NCI-H146 (cell line): ENCODE results near the gene MGRN1.

Experiments
- DNase-seq: peaks from one replicate; lab custom pipeline; 2025; lab: John Stamatoyannopoulos, UW

Gene MGRN1

GRCh38 chr16:4687946-4688673 lies 63.5 kb downstream of the MGRN1 start:
- DNase-seq, result no peak

DNA sequence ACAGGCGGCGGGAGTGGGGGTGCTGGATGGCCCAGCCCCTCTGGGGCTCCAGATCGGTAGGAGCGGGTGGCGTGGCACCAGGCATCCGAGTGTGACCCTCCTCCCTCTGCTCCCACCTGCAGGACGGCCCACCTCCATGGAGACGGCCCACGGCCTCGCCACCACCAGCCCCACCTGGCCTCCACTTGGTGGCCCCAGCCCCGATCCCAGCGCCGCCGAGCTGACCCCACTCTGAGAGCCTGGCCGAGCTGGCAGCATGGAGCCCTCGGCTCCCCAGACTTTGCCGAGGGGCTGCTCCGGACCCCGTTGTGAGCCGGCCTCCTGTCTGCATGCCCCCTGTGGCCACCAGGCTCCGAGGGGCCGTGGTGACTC lies 64.0 kb downstream of the MGRN1 start:
- no peak for DNase-seq

DNA sequence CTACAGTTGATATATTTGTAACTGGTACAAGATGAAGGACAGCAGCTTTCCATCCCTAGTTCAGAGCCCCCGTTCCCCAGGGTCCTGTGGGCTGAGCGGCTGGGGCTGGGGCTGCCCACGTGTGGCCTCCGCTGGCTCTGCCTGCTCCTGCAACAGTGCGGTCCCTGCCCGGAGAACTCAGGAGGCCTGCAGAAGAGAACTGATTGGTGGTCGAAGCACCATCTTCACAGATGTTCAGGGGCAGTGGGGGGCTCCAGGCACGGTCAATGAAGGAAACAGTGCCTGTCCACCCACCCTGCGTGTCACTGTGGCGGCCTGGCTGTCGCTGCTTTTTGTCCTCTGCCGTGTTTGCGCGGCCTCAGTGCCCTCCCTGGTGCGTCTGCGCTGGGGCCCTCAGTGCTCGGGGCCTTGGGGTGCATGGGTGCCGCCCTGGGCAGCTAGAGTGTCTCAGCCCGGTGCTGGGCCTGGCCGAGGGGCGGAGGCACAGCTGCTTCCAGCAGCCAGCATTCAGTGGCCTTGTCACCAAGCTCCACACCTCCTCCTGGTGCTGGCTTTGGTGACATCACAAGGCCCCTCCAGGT lies 64.6 kb downstream of the MGRN1 start:
- no peak for DNase-seq

GRCh38 chr16:4689864-4690704 lies 65.5 kb downstream of the MGRN1 start:
- DNase-seq, result no peak

DNA sequence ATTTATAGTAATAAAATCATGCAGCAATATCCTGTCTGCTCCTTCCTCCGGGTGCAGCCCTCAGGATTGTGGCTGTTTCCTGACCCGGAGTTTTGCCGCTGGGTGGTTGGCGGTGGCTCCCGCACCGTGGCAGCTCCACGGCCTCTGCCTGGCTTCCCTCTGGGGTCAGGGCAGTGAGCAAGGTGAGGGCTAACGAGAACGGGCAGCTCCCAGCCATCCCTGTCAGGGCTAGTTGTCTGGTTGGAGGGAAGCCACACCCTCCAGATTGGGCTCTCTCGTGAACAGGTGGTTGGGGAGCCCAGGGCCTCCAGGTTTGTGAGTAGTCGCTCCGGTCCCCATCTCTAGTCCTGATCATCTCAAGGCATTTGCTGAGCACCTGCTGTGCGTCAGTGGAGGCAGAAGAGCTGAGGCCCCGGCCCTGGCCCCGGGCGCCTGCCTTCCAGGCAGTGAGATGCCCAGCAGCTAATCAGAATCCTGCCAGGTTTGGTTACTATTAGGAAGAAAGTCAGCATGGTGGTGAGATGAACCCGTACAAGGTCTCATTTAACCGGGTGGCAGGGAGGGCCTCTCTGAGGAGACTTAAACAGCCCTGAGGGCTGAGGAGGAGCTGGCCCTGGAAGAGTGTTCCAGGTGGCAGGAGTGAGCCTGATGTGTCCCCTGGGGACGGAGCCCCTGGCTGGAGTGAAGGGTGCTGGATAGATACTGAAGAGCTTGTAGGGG lies 66.5 kb downstream of the MGRN1 start:
- no peak for DNase-seq

GRCh38 chr16:4691666-4692412 lies 67.2 kb downstream of the MGRN1 start:
- no peak for DNase-seq

DNA sequence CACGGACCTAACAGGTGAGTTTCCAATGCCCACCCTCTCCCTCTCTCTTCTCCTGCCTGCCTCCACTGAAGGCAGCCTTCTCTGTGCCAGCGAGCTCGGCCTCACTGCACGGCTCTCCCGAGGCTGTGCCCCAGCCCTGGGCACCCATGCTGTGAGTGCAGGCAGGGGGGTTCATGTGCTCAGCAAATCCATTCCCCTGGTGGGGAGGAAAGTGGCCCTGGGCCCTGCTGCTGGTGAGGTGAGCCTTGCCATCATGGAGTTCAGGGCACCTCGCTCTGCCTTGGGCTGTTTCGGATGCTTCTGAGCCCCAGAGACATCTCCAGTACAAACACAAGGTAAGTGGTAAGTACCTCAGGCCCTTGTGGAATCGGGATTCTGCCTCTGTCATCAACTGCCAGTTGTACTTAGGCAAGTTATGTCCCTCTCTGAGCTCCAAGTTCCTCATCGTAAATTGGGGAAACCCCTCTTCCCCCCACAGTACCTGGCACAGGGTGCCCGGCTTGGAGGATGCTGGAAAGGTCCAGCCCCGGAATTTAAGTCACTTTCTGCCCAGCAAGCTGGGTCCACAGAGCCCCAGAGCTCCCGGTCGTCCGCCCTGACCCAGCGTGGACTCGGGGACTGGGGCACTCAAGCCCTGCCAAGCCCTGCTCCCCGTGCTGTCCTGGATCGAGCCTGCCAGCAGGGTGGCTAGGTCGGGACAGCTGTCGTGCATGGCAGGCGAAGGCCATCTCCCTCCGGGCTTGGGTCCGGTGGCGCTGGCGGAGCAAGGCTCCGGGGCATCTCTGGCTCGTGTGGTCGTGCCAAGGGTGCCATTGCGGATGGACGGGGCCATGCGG lies 68.1 kb downstream of the MGRN1 start:
- no peak for DNase-seq

DNA sequence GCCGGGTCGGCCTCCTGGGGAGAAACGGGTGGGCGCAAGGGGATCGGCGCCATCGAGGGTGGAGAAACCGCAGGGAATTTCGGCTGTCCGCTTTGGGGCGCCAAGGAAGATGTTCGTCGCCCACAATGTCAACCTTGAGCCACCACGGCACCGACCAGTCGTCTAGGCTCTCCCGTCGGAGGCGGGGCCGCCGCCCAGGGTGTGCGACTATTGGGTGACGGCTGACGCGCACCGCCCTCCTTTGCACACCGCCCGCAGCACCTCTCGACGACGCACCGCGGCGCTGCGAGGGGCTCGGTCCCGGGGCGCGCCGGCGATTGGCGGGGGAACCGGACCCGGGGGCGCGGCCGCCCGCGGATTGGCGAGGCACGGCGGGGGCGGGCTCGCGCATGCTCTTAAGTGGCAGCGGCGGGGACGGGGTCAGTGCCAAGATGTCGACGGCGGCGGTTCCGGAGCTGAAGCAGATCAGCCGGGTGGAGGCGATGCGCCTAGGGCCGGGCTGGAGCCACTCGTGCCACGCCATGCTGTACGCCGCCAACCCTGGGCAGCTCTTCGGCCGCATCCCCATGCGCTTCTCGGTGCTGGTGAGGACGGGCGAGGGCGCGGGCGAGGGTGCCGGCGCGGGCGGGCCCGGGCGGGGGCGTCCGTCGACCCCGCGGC lies 68.8 kb downstream of the MGRN1 start, which contains the start of gene NUDT16L1:
TSS of gene NUDT16L1 (plus strand) at position 267 of the 660 bp plus-strand sequence. CDS start at position 432, 165 bp downstream.
- peak; percentile 97 for DNase-seq

GRCh38 chr16:4693956-4694641 lies 69.5 kb downstream of the MGRN1 start:
- peak; percentile 59 for DNase-seq

DNA sequence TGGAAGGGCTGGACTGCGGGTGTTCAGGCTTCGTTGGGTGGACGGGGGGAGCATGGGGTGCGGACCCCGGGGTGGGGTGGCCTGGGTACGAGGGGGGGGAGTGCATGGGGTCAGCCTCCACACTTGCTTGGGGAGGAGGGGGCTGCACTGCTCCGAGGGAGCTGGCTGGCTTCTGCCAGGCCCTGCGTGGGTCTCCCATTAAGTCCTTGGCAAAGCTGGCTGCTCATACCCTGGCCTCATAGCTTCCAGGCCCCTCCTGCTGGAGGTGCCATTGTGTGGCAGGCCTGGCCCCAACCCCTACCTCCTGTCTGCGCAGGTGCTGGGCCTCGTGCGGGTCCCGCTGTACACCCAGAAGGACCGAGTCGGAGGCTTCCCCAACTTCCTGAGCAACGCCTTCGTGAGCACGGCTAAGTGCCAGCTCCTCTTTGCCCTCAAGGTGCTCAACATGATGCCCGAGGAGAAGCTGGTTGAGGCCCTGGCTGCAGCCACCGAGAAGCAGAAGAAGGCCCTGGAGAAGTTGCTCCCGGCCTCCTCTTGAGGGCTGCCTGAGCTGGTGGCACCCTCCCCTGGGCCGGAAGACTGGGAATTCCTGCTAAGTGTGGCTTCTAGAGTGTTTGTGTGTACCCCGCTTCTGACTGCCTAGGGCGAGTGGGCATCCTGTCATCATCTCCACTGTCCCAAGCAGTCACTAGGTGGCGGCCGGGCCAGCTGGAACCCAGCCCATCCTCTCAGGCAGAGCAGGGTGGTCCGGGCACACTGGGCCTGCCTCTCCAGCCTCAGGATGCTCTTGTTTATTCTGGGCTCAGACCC lies 70.2 kb downstream of the MGRN1 start:
- DNase-seq, result no peak

- no peak for DNase-seq
These were observed 71.0 kb downstream of the MGRN1 start for GRCh38 chr16:4695473-4696171.

DNA sequence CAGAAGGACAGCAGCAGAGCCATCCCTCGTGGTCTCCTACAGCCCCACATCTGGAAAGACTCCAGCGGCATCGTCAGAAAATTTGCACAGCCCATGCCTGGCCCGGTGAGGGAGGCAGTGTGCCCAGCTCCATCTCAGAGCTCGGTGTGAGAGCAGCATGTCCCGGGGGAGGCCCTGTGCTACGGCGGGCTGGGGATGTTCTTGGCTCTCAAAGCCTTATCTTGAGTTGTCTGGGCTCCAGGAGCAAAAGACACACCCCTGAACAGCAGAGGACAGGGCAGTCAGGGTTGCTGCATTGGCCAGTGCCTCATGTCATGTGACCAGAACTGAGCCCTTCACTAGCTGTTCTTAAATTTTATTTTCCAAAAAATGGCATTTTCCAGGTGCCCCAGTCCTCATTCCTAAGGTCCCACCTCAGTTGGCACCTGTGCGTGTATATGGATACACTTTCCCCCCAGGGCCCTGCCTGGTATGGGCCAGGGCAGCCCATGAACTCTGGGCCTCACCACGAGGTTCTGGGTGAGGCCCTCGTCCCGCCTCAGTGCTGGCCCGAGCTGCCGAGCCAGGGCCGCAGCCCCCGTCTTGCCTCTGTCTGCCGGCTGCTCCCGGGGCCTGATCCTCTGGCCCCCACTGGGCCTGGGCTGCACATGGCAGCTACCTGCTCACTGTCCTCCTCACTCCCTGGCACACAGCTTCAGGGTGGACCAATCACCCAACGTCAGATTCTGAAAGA lies 71.7 kb downstream of the MGRN1 start:
- no peak for DNase-seq

GRCh38 chr16:4696905-4697847 lies 72.5 kb downstream of the MGRN1 start:
- no peak for DNase-seq

GRCh38 chr16:4697848-4698291 lies 73.2 kb downstream of the MGRN1 start:
- no peak for DNase-seq

DNA sequence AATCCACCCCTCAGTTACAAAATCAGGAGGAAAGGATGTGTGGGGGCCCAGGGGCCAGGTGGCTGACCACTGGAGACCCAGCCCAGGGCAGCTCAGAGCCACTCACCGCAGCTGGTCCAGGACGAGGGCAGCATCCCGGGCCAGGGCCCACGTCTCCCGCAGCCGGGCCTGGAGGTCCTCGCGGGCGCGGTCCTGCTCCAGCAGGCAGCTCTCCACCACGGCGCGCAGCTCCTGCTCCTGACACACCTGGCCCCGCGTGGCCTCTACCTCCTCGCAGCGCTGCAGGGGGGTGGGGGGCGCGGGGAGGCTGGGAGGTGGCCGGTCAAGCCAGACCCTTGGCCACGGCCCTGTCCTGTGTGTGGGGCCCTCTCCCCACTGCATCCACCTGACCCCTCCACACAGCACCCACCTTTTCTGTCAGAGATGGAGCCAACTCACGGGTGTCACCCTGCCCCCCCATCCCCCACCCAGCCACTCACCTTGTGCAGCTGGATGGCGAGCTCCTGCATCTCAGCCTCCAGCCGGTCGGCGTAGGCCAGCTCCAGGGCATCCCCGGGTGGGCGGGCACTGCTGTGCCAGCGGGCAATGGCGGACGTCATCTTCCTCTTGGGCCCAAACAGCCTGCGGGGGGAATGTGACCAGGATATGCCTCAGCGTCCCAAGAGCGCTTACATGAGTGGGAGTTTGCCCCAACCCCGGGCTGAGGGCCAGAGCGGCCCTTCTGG lies 73.9 kb downstream of the MGRN1 start:
- no peak for DNase-seq
